Caki2 (cell line): Measurements from ENCODE around the gene CD3G. TPM values are rescaled to one million over a fixed set of nuclear protein-coding genes. Genes with fewer than 3 reads are reported as not detected.

ENCODE experiments used
- total RNA-seq: library from RNA; depleted of rRNA; stranded (reverse); fragments of >200 nt; shearing (Covaris generic); gene quantifications from 2 replicates; pipeline ENCODE4 v1.2.3, GENCODE V29; 2014; ENCODE audit warnings: low replicate concordance; rRNA removed

CD3G gene
- total RNA-seq, 1 experiment from 2014 or later, result not detected

Other genes starting within 250 kb of the CD3G start
- 0.38 and 0.68 TPM in 2 replicates for gene SCN4B, start 191.5 kb upstream of the CD3G start, total RNA-seq
- not detected in 2 replicates for gene SCN2B, start 167.7 kb upstream of the CD3G start, total RNA-seq
- gene JAML, start 119.3 kb upstream of the CD3G start, total RNA-seq, result not detected in 2 replicates
- gene MPZL3, start 92.0 kb upstream of the CD3G start, total RNA-seq, result 6.0 and 9.1 TPM in 2 replicates
- not detected in 2 replicates for gene MPZL2, start 80.0 kb upstream of the CD3G start, total RNA-seq
- gene CD3E, start 39.6 kb upstream of the CD3G start, total RNA-seq, result not detected in 2 replicates
- gene CD3D, start 1.6 kb upstream of the CD3G start, total RNA-seq, result not detected in 2 replicates
- gene UBE4A, start 15.3 kb downstream of the CD3G start, total RNA-seq, result 13.3 and 16.0 TPM in 2 replicates
- gene ATP5MG, start 57.3 kb downstream of the CD3G start, total RNA-seq, result 126 and 158 TPM in 2 replicates
- 5.3 and 20.3 TPM in 2 replicates for gene KMT2A, start 92.1 kb downstream of the CD3G start, total RNA-seq
- not detected in 2 replicates for gene TTC36, start 183.1 kb downstream of the CD3G start, total RNA-seq
- gene TMEM25, start 186.8 kb downstream of the CD3G start, total RNA-seq, result 3.0 and 7.9 TPM in 2 replicates
- gene IFT46, start 221.6 kb downstream of the CD3G start, total RNA-seq, result 11.9 and 21.1 TPM in 2 replicates
- gene ARCN1, start 228.1 kb downstream of the CD3G start, total RNA-seq, result 66.8 and 80.1 TPM in 2 replicates